ENCODE measurements around the gene SORCS2.

GRCh38 chr4:7768736-7769135 is 576.4 kb downstream of the SORCS2 start:
- no peak for TF ChIP-seq POLR2A (IDR thresholded peaks at IDR 0.05)
- no peak for TF ChIP-seq CTCF (IDR thresholded peaks at IDR 0.05)
